ENCODE results near the gene RAB5A.
"Not testable (repeated sequence)": the region's sequence is repeated elsewhere in the genome, so short reads cannot be mapped to it uniquely, and the experiment has no call there.

The RAB5A gene

GRCh38 chr3:19946832-19947548, at the start of gene RAB5A:
Gene RAB5A, plus strand, starts transcription at chr3:19947097. Its CDS starts 3,802 bp downstream, at chr3:19950899.
- peak within 1 kb of the TSS; percentile 90 for H3K4me3 ChIP-seq (ENCODE audit: low read depth, low read length)
- peak; percentile 92 for DNase-seq (ENCODE audit: low read depth)
- TF ChIP-seq CTCF (IDR thresholded peaks at IDR 0.05; ENCODE audit: control insufficient read depth, extremely low read depth, insufficient read depth), result no peak

- DNase-seq (ENCODE audit: low read depth), result no peak
- H3K4me3 ChIP-seq (ENCODE audit: low read depth, low read length), result no peak overlapping the region
- no peak for TF ChIP-seq CTCF (IDR thresholded peaks at IDR 0.05; ENCODE audit: control insufficient read depth, extremely low read depth, insufficient read depth)
Observed at GRCh38 chr3:19898721-19899120, 48.2 kb upstream of the RAB5A start.

- no peak for DNase-seq (ENCODE audit: low read depth)
- no peak overlapping the region for H3K4me3 ChIP-seq (ENCODE audit: low read depth, low read length)
- TF ChIP-seq CTCF (IDR thresholded peaks at IDR 0.05; ENCODE audit: control insufficient read depth, extremely low read depth, insufficient read depth), result no peak
Observed at GRCh38 chr3:19899264-19899663, 47.6 kb upstream of the RAB5A start.

- not testable (repeated sequence) for H3K4me3 ChIP-seq (ENCODE audit: low read depth, low read length); DNase-seq (ENCODE audit: low read depth)
Observed at GRCh38 chr3:19899833-19900232, 47.1 kb upstream of the RAB5A start.

GRCh38 chr3:19901337-19901736, 45.6 kb upstream of the RAB5A start:
- no peak for DNase-seq (ENCODE audit: low read depth)
- no peak overlapping the region for H3K4me3 ChIP-seq (ENCODE audit: low read depth, low read length)
- no peak for TF ChIP-seq CTCF (IDR thresholded peaks at IDR 0.05; ENCODE audit: control insufficient read depth, extremely low read depth, insufficient read depth)

GRCh38 chr3:19901918-19902317, 45.0 kb upstream of the RAB5A start:
- H3K4me3 ChIP-seq (ENCODE audit: low read depth, low read length), result no peak overlapping the region
- DNase-seq (ENCODE audit: low read depth), result peak; percentile 68
- no peak for TF ChIP-seq CTCF (IDR thresholded peaks at IDR 0.05; ENCODE audit: control insufficient read depth, extremely low read depth, insufficient read depth)

- no peak for TF ChIP-seq CTCF (IDR thresholded peaks at IDR 0.05; ENCODE audit: control insufficient read depth, extremely low read depth, insufficient read depth)
- no peak overlapping the region for H3K4me3 ChIP-seq (ENCODE audit: low read depth, low read length)
- no peak for DNase-seq (ENCODE audit: low read depth)
Observed at GRCh38 chr3:19903649-19904048, 43.2 kb upstream of the RAB5A start.
